Lower leg skin (tissue), 4 donors: ENCODE data around the gene NUDC. TPM values are rescaled to one million over a fixed set of nuclear protein-coding genes. Genes with fewer than 3 reads are reported as not detected.
"Not testable (repeated sequence)": the region's sequence is repeated elsewhere in the genome, so short reads cannot be mapped to it uniquely, and the experiment has no call there.

Experiments
- DNase-seq, 2 donors: peaks; one replicate each; pipeline ENCODE4 v3.0.0-alpha.2; 2019; ENCODE audit warnings: low spot score in 2 of 2
- H3K4me3 ChIP-seq: fragments of 200-600 bp; sonication (generic); 2 replicates; pipeline ENCODE4 v1.5.1; 2017; ENCODE audit warnings: mild to moderate bottlenecking, low read depth; ENCODE audit not compliant: poor library complexity, severe bottlenecking
- POLR2A ChIP-seq, 2 donors: fragments of 450-650 bp; IDR thresholded peaks; one replicate each; pipeline ENCODE4 v1.6.1; 2016 to 2017; ENCODE audit warnings: antibody characterized with exemption in 2 of 2, mild to moderate bottlenecking in 1 of 2, moderate library complexity in 1 of 2
- WGBS, 2 donors: methylation state at CpG; one replicate each; pipeline ENCODE4 v1.1.5; 2018; 5-methylcytosine and 5-hydroxymethylcytosine counted together
- intact Hi-C: fragments of 100-400 bp; cut with DNase I; formaldehyde crosslinking; loops from one replicate; pipeline ENCODE4 v1.15.0; 2023; ENCODE audit warnings: low total_unique reads
- total RNA-seq, 4 donors: library from RNA; depleted of rRNA; stranded (reverse); fragments of >200 nt; gene quantifications; one replicate each; pipeline ENCODE4 v1.1.0, GENCODE V29; 2016
- TF ChIP-seq, protein P1 (sequence below), 3 donors: fragments of 450-650 bp; IDR thresholded peaks; one replicate each; pipeline ENCODE4 v1.5.1; 2016; ENCODE audit warnings: antibody characterized with exemption in 3 of 3, mild to moderate bottlenecking in 3 of 3, moderate library complexity in 2 of 3

Gene NUDC
- total RNA-seq, 4 donors from 2014 or later = 37.0 to 50.4 (median 39.7) TPM

DNA sequence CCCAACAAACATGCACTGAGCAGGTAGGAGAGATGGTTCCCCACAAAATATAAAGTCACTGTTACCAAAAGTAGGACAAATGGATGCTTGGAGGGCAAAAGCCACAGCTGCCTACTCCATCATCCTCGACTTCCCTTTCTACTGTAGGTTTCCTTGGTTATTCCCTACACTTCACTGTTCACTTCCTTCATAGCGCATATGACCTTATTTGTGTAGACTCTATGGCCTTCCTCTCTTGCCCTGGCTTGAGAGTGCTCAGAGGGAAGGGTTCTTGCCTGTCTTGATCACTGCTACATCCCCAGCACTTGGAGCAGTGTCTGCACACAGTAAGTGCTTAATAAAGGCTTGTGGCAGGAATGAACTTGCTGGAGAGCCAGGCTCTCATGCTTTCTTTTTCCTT, 57.4 kb downstream of the NUDC start:
- intact Hi-C loops = no loop called here
- no peak for TF ChIP-seq POLR2A (IDR thresholded peaks at IDR 0.05)
- TF ChIP-seq, protein P1, sequence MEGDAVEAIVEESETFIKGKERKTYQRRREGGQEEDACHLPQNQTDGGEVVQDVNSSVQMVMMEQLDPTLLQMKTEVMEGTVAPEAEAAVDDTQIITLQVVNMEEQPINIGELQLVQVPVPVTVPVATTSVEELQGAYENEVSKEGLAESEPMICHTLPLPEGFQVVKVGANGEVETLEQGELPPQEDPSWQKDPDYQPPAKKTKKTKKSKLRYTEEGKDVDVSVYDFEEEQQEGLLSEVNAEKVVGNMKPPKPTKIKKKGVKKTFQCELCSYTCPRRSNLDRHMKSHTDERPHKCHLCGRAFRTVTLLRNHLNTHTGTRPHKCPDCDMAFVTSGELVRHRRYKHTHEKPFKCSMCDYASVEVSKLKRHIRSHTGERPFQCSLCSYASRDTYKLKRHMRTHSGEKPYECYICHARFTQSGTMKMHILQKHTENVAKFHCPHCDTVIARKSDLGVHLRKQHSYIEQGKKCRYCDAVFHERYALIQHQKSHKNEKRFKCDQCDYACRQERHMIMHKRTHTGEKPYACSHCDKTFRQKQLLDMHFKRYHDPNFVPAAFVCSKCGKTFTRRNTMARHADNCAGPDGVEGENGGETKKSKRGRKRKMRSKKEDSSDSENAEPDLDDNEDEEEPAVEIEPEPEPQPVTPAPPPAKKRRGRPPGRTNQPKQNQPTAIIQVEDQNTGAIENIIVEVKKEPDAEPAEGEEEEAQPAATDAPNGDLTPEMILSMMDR (IDR thresholded peaks at IDR 0.05) = no peak
- DNase-seq = no peak
- 68 to 74% methylated on average over 2 of the region's 2 CpGs for WGBS, 2 donors
- H3K4me3 ChIP-seq = no peak overlapping the region

DNA sequence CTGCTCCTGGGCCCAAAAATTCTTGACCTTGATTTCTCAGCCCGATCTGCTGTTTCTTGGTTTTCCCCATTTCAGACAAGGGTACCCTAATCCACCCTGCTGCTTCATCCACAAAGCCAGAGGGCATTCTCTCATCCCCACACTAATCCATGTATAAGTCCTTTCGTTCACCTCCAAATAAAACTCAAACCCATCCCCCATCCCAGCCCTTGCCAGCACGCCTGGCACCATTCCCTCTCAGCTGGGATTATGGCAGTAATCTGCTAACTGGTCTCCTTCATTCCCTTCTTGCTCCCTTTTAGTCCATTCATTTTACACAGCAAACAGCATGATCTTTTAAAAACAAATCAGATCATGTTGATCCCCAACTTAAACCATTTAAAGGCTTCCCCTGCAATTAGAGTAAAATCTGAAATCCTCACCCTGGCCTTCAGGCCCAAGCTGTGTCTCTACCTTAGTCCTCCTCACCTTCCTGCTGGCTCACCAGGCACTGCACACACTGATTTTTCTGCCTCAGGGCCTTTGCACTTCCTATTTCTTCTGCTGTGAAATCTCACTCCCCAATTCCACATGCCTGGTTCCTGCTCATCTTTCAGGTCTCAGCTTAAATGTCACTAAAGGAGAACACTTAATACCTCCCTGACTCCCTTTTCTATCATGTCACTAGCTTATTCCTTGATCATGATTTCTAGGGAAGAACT, 59.8 kb downstream of the NUDC start:
- DNase-seq = no peak
- intact Hi-C loops = no loop called here
- TF ChIP-seq, protein P1 (IDR thresholded peaks at IDR 0.05) = no peak
- no peak overlapping the region for H3K4me3 ChIP-seq
- WGBS, 2 donors = 69 to 77% methylated on average over 3 of the region's 3 CpGs

GRCh38 chr1:26983863-26984262, 62.3 kb downstream of the NUDC start:
- no peak for DNase-seq
- intact Hi-C loops = no loop called here
- 68 to 75% methylated on average over 5 of the region's 5 CpGs for WGBS, 2 donors

DNA sequence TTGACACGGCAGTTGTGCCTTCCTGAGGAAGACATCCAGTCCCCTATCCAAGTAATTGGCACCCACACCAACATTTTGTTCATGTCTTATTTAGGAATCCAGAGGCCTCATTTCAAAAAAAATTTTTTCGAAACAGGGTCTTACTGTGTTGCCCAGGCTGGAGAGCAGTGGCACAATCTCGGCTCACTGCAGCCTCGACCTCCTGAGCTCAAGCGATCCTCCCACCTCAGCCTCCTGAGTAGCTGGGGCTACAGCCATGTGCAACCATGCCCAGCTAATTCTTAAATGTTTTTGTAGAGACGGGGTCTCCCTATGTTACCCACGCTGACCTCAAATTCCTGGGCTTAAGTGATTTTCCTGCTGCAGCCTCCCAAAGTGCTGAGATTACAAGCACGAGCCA, 62.7 kb downstream of the NUDC start:
- H3K4me3 ChIP-seq = no peak overlapping the region
- DNase-seq = no peak
- no peak for TF ChIP-seq POLR2A (IDR thresholded peaks at IDR 0.05)
- TF ChIP-seq, protein P1 (IDR thresholded peaks at IDR 0.05) = no peak
- intact Hi-C loops = no loop called here
- 81 to 92% methylated on average over 8 of the region's 8 CpGs for WGBS, 2 donors

More at GRCh38 chr1:26983863-26984262, 62.3 kb downstream of the NUDC start:
- H3K4me3 ChIP-seq = no peak overlapping the region
- TF ChIP-seq, protein P1 (IDR thresholded peaks at IDR 0.05) = no peak
- no peak for TF ChIP-seq POLR2A (IDR thresholded peaks at IDR 0.05)

- no peak overlapping the region for H3K4me3 ChIP-seq
- intact Hi-C loops = no loop called here
- DNase-seq = no peak
- TF ChIP-seq, protein P1 (IDR thresholded peaks at IDR 0.05) = no peak
- no peak for TF ChIP-seq POLR2A (IDR thresholded peaks at IDR 0.05)
- WGBS, 2 donors = 46 to 49% methylated on average over 2 of the region's 2 CpGs
These were observed 65.1 kb downstream of the NUDC start for GRCh38 chr1:26986658-26987057.

DNA sequence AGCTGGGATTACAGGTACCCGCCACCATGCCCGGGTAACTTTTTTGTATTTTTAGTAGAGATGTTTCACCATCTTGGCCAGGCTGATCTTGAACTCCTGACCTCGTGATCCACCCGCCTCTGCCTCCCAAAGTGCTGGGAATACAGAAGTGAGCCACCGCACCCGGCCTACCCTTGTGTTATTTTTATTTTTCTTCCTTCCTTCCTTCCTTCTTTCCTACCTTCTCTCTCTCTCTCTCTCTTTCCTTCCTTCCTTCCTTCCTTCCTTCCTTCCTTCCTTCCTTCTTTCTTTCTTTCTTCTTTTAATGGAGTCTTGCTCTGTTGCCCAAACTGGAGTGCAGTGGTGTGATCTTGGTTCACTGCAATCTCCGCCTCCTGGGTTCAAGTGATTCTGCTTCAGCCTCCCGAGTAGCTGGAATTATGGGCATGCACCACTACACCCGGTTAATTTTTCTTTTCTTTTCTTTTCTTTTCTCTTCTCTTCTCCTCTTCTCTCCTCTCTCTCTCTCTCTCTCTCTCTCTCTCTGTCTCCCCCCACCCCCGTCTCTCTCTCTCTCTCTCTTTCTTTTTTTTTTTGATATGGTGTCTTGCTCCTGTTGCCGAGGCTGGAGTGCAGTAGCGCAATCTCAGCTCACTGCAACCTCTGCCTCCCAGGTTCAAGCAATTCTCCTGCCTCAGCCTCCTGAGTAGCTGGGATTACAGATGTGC, 68.0 kb downstream of the NUDC start:
- DNase-seq, intact Hi-C loops, H3K4me3 ChIP-seq: not testable (repeated sequence)
- WGBS, 2 donors = 78 to 81% methylated on average over 12 of the region's 12 CpGs
